Fibroblast of lung (primary cell): Measurements from ENCODE around the gene WNT7B. TPM values are rescaled to one million over a fixed set of nuclear protein-coding genes. Genes with fewer than 3 reads are reported as not detected.
"Not testable (repeated sequence)": the region's sequence is repeated elsewhere in the genome, so short reads cannot be mapped to it uniquely, and the experiment has no call there.

Experiments used
- DNase-seq, 2 donors: peaks; one replicate each; pipeline versions ENCODE4 v3.0.0 to v3.0.0-alpha.2; 2010; ENCODE audit warnings: low read depth in 2 of 2
- H2AFZ ChIP-seq: 2 replicates; pipeline ENCODE4 v1.5.1; 2012; ENCODE audit warnings: low read length, control low read depth, inconsistent platforms
- H3K27ac ChIP-seq: 2 replicates; pipeline ENCODE4 v1.5.1; 2011; ENCODE audit warnings: low read length, control low read depth; ENCODE audit not compliant: insufficient read depth
- H3K27me3 ChIP-seq: 2 replicates; pipeline ENCODE4 v1.5.1; 2011; ENCODE audit warnings: mild to moderate bottlenecking, low read length; ENCODE audit not compliant: control insufficient read depth, insufficient read depth
- H3K36me3 ChIP-seq: 2 replicates; pipeline ENCODE4 v1.5.1; 2011; ENCODE audit warnings: low read length; ENCODE audit not compliant: control insufficient read depth, insufficient read depth
- H3K4me1 ChIP-seq: 2 replicates; pipeline ENCODE4 v1.5.1; 2011; ENCODE audit warnings: low read length; ENCODE audit not compliant: control insufficient read depth, insufficient read depth; ENCODE audit errors: extremely low read depth
- H3K4me2 ChIP-seq: 2 replicates; pipeline ENCODE4 v1.5.1; 2011; ENCODE audit warnings: low read length, control low read depth; ENCODE audit not compliant: insufficient read depth; ENCODE audit errors: extremely low read depth
- H3K4me3 ChIP-seq, 4 experiments: fragments of 200-600 bp in 1 of 4; sonication (generic) in 1 of 4; replicated peaks in 1 of 4; 2 replicates each; pipeline ENCODE4 v1.5.1; 2011 to 2016; ENCODE audit warnings: low read length in 4 of 4, low read depth in 3 of 4, mild to moderate bottlenecking in 3 of 4, control low read depth in 2 of 4, inconsistent platforms in 1 of 4, mixed read lengths in 1 of 4; ENCODE audit not compliant: insufficient read depth in 1 of 4; ENCODE audit errors: control extremely low read depth in 1 of 4
- H3K79me2 ChIP-seq: 2 replicates; pipeline ENCODE4 v1.5.1; 2012; ENCODE audit warnings: mild to moderate bottlenecking, low read length, inconsistent platforms; ENCODE audit not compliant: control insufficient read depth, insufficient read depth
- H3K9ac ChIP-seq: 2 replicates; pipeline ENCODE4 v1.5.1; 2011; ENCODE audit warnings: mild to moderate bottlenecking, low read length, control low read depth; ENCODE audit not compliant: insufficient read depth
- H3K9me3 ChIP-seq: 2 replicates; pipeline ENCODE4 v1.5.1; 2012; ENCODE audit warnings: low read depth, low read length; ENCODE audit not compliant: control insufficient read depth, insufficient read depth
- H4K20me1 ChIP-seq: 2 replicates; pipeline ENCODE4 v1.5.1; 2011; ENCODE audit warnings: low read length; ENCODE audit not compliant: control insufficient read depth, insufficient read depth; ENCODE audit errors: extremely low read depth
- EZH2 ChIP-seq: IDR thresholded peaks from 2 replicates; pipeline ENCODE4 v1.5.1; 2012; ENCODE audit warnings: low read length, control low read depth, mild to moderate bottlenecking; ENCODE audit errors: missing control alignments
- polyA plus RNA-seq, 2 donors: library from polyadenylated mRNA; depleted of rRNA in 1 of 2; stranded (reverse) in 1 of 2; unstranded in 1 of 2; fragments of >200 nt; gene quantifications; 2 replicates each; pipeline ENCODE4 v1.2.1, GENCODE V29; 2011 to 2012; ENCODE audit warnings: missing spikeins in 1 of 2
- total RNA-seq: library from RNA; depleted of rRNA; stranded (reverse); fragments of >200 nt; gene quantifications from 2 replicates; pipeline ENCODE4 v1.2.1, GENCODE V29; 2014
- TF ChIP-seq, protein P1 (sequence below), 2 donors: IDR thresholded peaks in 1 of 2; conservative IDR thresholded peaks in 1 of 2; 1 replicate in 1 of 2; 2 replicates in 1 of 2; pipeline ENCODE4 v1.5.1; 2011 to 2012; ENCODE audit warnings: low read length in 2 of 2, control low read depth in 1 of 2, inconsistent platforms in 1 of 2, low read depth in 1 of 2, mild to moderate bottlenecking in 1 of 2

The WNT7B gene
- total and polyA plus RNA-seq, 2 donors (not counting 1 experiment from before 2014, with no cell fraction given) = 0.17 TPM; not detected in 1

DNA sequence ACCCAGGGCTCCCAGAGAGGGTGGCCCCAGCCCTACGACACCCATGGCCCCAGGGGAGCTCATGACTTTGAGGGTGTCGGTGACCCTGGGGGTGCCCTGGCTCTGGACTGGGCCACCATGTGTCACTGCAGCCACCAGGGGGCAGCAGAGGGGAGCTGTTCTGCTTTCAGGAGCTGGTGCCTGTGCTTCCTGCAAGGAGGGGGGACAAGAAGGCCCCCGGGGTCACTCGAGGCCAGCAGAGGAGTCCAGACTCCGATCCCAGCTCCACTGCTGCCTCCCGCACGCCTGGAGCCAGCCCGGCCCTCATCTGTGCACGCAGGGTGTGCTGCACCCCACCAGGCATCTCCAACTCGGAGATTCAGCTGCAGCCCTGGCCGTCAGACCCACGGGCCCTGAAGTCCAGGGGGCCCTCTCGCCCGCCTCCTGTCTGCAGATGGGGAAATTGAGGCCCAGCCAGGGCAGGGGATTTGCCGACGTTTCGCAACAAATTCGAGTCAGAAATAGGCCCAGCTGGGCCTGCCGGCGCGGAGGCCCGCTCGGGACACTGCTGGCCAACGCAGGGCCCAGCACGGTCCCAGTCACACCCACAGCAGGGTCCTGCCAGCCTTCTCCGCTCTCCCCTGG lies 29.5 kb upstream of the WNT7B start:
- peak overlapping the region; percentile 77 for H3K4me2 ChIP-seq
- H3K4me3 ChIP-seq = peak overlapping the region in 2 of 4 experiments; percentile 12 to 44
- no peaks in the 10 kb centered on the region for H3K27me3 ChIP-seq
- H3K9ac ChIP-seq = peak overlapping the region; percentile 64
- peaks cover 2% of the 10 kb centered on the region for H3K79me2 ChIP-seq
- H3K36me3 ChIP-seq = no peaks in the 10 kb centered on the region
- H3K27ac ChIP-seq = peak overlapping the region; percentile 96
- TF ChIP-seq, protein P1, sequence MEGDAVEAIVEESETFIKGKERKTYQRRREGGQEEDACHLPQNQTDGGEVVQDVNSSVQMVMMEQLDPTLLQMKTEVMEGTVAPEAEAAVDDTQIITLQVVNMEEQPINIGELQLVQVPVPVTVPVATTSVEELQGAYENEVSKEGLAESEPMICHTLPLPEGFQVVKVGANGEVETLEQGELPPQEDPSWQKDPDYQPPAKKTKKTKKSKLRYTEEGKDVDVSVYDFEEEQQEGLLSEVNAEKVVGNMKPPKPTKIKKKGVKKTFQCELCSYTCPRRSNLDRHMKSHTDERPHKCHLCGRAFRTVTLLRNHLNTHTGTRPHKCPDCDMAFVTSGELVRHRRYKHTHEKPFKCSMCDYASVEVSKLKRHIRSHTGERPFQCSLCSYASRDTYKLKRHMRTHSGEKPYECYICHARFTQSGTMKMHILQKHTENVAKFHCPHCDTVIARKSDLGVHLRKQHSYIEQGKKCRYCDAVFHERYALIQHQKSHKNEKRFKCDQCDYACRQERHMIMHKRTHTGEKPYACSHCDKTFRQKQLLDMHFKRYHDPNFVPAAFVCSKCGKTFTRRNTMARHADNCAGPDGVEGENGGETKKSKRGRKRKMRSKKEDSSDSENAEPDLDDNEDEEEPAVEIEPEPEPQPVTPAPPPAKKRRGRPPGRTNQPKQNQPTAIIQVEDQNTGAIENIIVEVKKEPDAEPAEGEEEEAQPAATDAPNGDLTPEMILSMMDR (conservative IDR thresholded peaks at IDR 0.05 in 1 of 2, IDR thresholded peaks at IDR 0.05 in 1 of 2; ENCODE audit: low read depth in 1 of 2, low read length in 2 of 2) = peak; percentile 81 to 87
- no peak for TF ChIP-seq EZH2
- no peak overlapping the region for H2AFZ ChIP-seq
- peak; percentile 86 to 89 for DNase-seq
- no peaks in the 10 kb centered on the region for H4K20me1 ChIP-seq
- H3K9me3 ChIP-seq = no peaks in the 10 kb centered on the region
- peaks cover 26% of the 10 kb centered on the region for H3K4me1 ChIP-seq

DNA sequence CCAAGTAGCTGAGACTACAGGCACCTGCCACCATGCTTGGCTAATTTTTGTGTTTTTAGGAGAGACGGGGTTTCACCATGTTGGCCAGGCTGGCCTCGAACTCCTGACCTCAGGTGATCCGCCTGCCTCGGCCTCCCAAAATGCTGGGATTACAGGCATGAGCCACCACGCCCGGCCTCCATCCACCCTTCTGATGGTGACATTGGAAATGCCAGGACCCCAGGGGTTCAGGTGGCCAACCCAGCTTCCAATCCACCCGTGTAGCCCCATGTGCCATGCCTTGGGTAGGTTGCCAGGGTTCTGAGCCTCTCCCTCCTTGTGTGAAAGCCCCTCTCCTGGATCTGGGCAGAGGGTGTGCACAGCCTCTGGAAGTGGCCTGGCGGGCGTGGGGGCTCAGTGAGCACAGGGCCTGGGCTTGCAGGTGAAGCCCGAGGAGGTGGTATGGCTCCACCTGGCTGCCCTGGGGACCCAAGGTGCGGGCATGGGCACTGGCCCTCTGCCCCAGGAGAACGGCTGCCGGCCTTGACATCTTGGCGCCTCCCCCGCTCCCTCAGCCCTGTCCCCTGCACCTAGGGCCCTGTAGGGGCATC lies 28.2 kb upstream of the WNT7B start:
- H3K9me3 ChIP-seq, H3K4me3 ChIP-seq, H3K36me3 ChIP-seq, H2AFZ ChIP-seq, DNase-seq, H3K27ac ChIP-seq, H3K27me3 ChIP-seq, H4K20me1 ChIP-seq, H3K4me2 ChIP-seq, H3K79me2 ChIP-seq, H3K9ac ChIP-seq: not testable (repeated sequence)
- peaks cover 26% of the 10 kb centered on the region for H3K4me1 ChIP-seq

DNA sequence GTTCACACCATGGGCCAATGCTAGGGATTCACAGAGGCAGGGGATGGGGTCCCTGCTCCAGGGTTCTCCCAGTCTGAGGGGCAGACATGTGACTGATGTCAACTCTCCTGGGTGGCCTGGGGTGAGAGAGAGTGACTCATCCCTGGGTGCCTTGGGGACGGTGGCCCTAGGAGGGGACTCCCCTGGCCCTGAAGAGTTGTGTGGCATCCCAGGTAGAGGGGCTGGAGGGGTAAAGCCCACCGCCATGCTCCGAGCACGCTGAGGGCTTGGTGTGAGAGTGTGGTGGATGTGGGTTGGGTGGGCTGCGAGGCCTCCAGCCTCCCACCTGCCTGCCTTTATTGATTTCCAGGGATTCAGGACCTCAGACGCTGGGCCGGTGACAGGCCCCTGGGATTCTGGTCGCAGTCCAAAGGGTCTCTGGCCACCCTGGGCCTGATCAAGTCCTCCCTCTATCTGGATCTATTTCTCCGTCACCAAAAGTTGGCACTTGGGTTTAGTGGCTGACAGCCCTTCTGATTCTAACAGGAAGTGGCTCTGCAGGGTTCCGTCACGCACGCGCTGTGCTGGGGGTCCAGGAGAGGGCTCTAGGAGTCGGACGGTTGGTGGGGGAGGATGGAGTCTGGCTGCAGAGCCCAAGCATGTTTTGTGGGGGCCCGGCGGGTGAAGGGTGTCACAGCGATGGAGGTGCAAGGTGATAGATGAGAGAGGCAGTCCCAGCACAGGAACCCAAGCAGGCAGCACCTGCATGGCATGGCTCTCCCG lies 27.3 kb upstream of the WNT7B start:
- H3K36me3 ChIP-seq = no peaks in the 10 kb centered on the region
- H3K9me3 ChIP-seq = no peaks in the 10 kb centered on the region
- H3K4me1 ChIP-seq = peaks cover 28% of the 10 kb centered on the region
- no peaks in the 10 kb centered on the region for H4K20me1 ChIP-seq
- no peak overlapping the region for H3K4me2 ChIP-seq
- H3K27ac ChIP-seq = no peak overlapping the region
- H3K79me2 ChIP-seq = peaks cover 2% of the 10 kb centered on the region
- H3K9ac ChIP-seq = no peak overlapping the region
- no peak overlapping the region for H3K4me3 ChIP-seq
- DNase-seq = no peak
- no peaks in the 10 kb centered on the region for H3K27me3 ChIP-seq
- TF ChIP-seq, protein P1 (conservative IDR thresholded peaks at IDR 0.05 in 1 of 2, IDR thresholded peaks at IDR 0.05 in 1 of 2; ENCODE audit: low read depth in 1 of 2, low read length in 2 of 2) = no peak
- no peak for TF ChIP-seq EZH2
- H2AFZ ChIP-seq = no peak overlapping the region
